PFSK-1 (cell line): Measurements from ENCODE around the gene CRX.

Experiments used
- FOXP2 ChIP-seq: optimal IDR thresholded peaks from 2 replicates; pipeline ENCODE3; 2011; ENCODE audit warnings: borderline replicate concordance, control low read depth, inconsistent platforms; ENCODE audit not compliant: insufficient read depth; ENCODE audit errors: extremely low read length, extremely low read depth
- POLR2AphosphoS5 ChIP-seq: IDR thresholded peaks from 2 replicates; pipeline ENCODE4 v1.6.1; 2012; ENCODE audit warnings: low read depth, mild to moderate bottlenecking, control low read depth, low read length, moderate library complexity
- SIN3A ChIP-seq: IDR thresholded peaks from 2 replicates; pipeline ENCODE4 v1.6.1; 2012; ENCODE audit warnings: mild to moderate bottlenecking, low read length, moderate library complexity, borderline replicate concordance; ENCODE audit not compliant: insufficient read depth
- TAF1 ChIP-seq: IDR thresholded peaks from 2 replicates; pipeline ENCODE4 v1.6.1; 2012; ENCODE audit warnings: low read length, control low read depth, borderline replicate concordance; ENCODE audit not compliant: insufficient read depth
- TF ChIP-seq, protein P1 (sequence below), 2 experiments: IDR thresholded peaks; 2 replicates each; pipeline versions ENCODE4 v1.6.1 to v1.8.0; 2011 to 2012; ENCODE audit warnings: low read depth in 2 of 2, low read length in 2 of 2, control low read depth in 1 of 2, inconsistent platforms in 1 of 2, mild to moderate bottlenecking in 1 of 2, moderate library complexity in 1 of 2; ENCODE audit not compliant: insufficient read depth in 1 of 2

DNA sequence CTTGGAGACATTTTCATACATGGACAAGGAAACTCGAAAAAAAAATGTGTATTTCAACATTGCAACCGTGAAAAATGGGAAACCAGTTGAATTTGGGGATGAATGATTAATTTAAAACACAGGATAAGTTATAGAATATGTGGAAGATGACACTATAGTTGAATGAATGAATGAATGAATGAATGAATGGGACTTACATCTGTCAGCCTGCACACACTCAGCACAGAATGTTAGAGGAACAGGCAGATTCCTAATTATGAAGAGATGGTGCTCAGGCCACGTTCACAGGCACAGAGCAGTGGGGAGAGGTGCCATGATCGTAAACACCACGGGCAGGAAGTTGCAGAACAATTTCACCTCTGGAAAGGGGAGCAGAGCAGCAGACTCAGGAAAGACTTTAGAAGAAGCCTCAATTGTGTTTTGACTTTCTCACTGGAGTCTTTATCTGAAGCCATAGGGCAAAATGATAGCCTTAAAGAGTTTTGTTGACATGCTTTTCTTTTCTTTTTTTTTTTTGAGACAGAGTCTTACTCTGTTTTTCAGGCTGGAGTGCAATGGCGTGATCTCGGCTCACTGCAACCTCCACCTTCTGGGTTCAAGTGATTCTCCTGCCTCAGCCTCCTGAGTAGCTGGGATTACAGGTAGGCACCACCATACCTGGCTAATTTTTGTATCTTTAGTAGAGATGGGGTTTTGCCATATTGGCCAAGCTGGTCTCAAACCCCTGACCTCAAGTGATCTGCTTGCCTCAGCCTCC is 69.3 kb downstream of the CRX start:
- TF ChIP-seq POLR2AphosphoS5 (no peak), TAF1 (no peak), SIN3A (no peak), FOXP2 (no peak)
- TF ChIP-seq, protein P1, sequence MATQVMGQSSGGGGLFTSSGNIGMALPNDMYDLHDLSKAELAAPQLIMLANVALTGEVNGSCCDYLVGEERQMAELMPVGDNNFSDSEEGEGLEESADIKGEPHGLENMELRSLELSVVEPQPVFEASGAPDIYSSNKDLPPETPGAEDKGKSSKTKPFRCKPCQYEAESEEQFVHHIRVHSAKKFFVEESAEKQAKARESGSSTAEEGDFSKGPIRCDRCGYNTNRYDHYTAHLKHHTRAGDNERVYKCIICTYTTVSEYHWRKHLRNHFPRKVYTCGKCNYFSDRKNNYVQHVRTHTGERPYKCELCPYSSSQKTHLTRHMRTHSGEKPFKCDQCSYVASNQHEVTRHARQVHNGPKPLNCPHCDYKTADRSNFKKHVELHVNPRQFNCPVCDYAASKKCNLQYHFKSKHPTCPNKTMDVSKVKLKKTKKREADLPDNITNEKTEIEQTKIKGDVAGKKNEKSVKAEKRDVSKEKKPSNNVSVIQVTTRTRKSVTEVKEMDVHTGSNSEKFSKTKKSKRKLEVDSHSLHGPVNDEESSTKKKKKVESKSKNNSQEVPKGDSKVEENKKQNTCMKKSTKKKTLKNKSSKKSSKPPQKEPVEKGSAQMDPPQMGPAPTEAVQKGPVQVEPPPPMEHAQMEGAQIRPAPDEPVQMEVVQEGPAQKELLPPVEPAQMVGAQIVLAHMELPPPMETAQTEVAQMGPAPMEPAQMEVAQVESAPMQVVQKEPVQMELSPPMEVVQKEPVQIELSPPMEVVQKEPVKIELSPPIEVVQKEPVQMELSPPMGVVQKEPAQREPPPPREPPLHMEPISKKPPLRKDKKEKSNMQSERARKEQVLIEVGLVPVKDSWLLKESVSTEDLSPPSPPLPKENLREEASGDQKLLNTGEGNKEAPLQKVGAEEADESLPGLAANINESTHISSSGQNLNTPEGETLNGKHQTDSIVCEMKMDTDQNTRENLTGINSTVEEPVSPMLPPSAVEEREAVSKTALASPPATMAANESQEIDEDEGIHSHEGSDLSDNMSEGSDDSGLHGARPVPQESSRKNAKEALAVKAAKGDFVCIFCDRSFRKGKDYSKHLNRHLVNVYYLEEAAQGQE (IDR thresholded peaks at IDR 0.05; ENCODE audit: insufficient read depth in 1 of 2, low read depth in 2 of 2, low read length in 2 of 2) = no peak
